Lower leg skin (tissue), 3 donors: ENCODE results near the gene ZNF814.

Experiments used
- POLR2A ChIP-seq, 2 donors: fragments of 450-650 bp; IDR thresholded peaks; one replicate each; pipeline ENCODE4 v1.6.1; 2016 to 2017; ENCODE audit warnings: antibody characterized with exemption in 2 of 2, mild to moderate bottlenecking in 1 of 2, moderate library complexity in 1 of 2
- TF ChIP-seq, protein P1 (sequence below), 3 donors: fragments of 450-650 bp; IDR thresholded peaks; one replicate each; pipeline ENCODE4 v1.5.1; 2016; ENCODE audit warnings: antibody characterized with exemption in 3 of 3, mild to moderate bottlenecking in 3 of 3, moderate library complexity in 2 of 3

DNA sequence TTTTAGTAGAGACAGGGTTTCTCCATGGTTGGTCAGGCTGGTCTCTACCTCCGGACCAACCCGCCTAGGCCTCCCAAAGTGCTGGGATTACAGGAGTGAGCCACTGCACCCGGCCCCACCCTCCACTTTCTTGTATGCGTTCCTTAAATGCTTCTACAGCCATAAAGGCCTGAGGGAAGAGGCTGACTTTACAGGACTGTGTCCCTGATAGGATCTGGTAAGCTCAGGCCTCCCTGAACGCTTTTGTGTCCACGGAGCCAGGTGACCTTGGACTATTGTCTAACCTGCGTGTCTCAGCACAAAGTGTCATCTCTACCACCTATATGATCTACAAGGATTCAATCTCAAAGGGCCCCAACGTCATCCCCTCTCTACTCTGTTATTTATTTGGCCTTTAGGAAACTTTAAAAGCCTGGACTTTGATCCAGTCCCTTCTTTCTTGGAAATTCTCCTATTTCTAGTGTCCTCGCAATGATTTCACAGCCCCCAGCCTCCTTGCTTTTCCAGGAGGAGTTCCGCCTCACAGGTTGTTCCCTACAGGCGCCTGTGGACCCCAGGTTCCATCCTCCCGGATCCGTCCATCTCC is 74.8 kb downstream of the ZNF814 start:
- TF ChIP-seq, protein P1, sequence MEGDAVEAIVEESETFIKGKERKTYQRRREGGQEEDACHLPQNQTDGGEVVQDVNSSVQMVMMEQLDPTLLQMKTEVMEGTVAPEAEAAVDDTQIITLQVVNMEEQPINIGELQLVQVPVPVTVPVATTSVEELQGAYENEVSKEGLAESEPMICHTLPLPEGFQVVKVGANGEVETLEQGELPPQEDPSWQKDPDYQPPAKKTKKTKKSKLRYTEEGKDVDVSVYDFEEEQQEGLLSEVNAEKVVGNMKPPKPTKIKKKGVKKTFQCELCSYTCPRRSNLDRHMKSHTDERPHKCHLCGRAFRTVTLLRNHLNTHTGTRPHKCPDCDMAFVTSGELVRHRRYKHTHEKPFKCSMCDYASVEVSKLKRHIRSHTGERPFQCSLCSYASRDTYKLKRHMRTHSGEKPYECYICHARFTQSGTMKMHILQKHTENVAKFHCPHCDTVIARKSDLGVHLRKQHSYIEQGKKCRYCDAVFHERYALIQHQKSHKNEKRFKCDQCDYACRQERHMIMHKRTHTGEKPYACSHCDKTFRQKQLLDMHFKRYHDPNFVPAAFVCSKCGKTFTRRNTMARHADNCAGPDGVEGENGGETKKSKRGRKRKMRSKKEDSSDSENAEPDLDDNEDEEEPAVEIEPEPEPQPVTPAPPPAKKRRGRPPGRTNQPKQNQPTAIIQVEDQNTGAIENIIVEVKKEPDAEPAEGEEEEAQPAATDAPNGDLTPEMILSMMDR (IDR thresholded peaks at IDR 0.05), result no peak
- TF ChIP-seq POLR2A (IDR thresholded peaks at IDR 0.05), result no peak
